H1 (cell line): ENCODE data around the gene DMBT1. TPM values are rescaled to one million over a fixed set of nuclear protein-coding genes. Genes with fewer than 3 reads are reported as not detected.

Source experiments
- CTCF ChIA-PET: fragments of 300-600 bp; sonication (Branson Sonifier 250); formaldehyde crosslinking; loops from one replicate; lab custom pipeline; 2021; ENCODE audit not compliant: partially characterized antibody; lab: Charles Lee
- POLR2A ChIA-PET: fragments of 300-600 bp; sonication (Branson Sonifier 250); formaldehyde crosslinking; loops from one replicate; lab custom pipeline; 2021; ENCODE audit warnings: inconsistent platforms; ENCODE audit not compliant: partially characterized antibody; lab: Charles Lee
- DNase-seq, 2 experiments: peaks; one replicate each; pipeline versions ENCODE4 v3.0.0 to v3.0.0-alpha.2; 2010 to 2022; ENCODE audit warnings: low spot score in 2 of 2, low read depth in 1 of 2, mixed read lengths in 1 of 2
- FAIRE-seq: peaks from 2 replicates; lab custom pipeline; 2011; peaks lifted over from hg19 to GRCh38; lab: Jason Lieb, UNC
- H2AFZ ChIP-seq: 2 replicates; pipeline ENCODE4 v1.8.1; 2012; ENCODE audit warnings: low read length, inconsistent platforms
- H2AK5ac ChIP-seq: 2 replicates; pipeline ENCODE4 v1.6.1; 2013; ENCODE audit warnings: low read depth, low read length
- H2BK120ac ChIP-seq: replicated peaks from 2 replicates; pipeline ENCODE3; 2013; ENCODE audit warnings: low read depth, low read length, inconsistent platforms
- H2BK12ac ChIP-seq: 2 replicates; pipeline ENCODE4 v1.6.1; 2013; ENCODE audit warnings: low read depth, low read length
- H2BK15ac ChIP-seq: 2 replicates; pipeline ENCODE4 v1.6.1; 2013; ENCODE audit warnings: low read length
- H2BK20ac ChIP-seq: 2 replicates; pipeline ENCODE4 v1.6.1; 2013; ENCODE audit warnings: low read length
- H2BK5ac ChIP-seq: 2 replicates; pipeline ENCODE4 v1.6.1; 2013; ENCODE audit warnings: low read depth, low read length
- H3K14ac ChIP-seq: 2 replicates; pipeline ENCODE4 v1.6.1; 2013; ENCODE audit warnings: inconsistent platforms; ENCODE audit not compliant: insufficient read length
- H3K18ac ChIP-seq: 2 replicates; pipeline ENCODE4 v1.6.1; 2013; ENCODE audit warnings: low read length; ENCODE audit errors: extremely low read depth
- H3K23ac ChIP-seq: 2 replicates; pipeline ENCODE4 v1.6.1; 2013; ENCODE audit warnings: inconsistent platforms; ENCODE audit not compliant: insufficient read length
- H3K23me2 ChIP-seq: 2 replicates; pipeline ENCODE4 v1.6.1; 2013; ENCODE audit warnings: low read depth, low read length
- H3K27ac ChIP-seq: 2 replicates; pipeline ENCODE4 v1.6.1; 2011; ENCODE audit warnings: low read depth, low read length, inconsistent platforms
- H3K27me3 ChIP-seq, 4 experiments: replicated peaks in 1 of 4; 1 replicate in 1 of 4; 2 replicates in 3 of 4; pipeline versions ENCODE4 v1.6.1 to v1.8.1; 2011 to 2013; ENCODE audit warnings: low read length in 3 of 4, mild to moderate bottlenecking in 3 of 4, inconsistent platforms in 2 of 4, mixed read lengths in 2 of 4, moderate library complexity in 1 of 4; ENCODE audit not compliant: control insufficient read depth in 3 of 4, insufficient read depth in 3 of 4; ENCODE audit errors: extremely low read depth in 1 of 4
- H3K36me3 ChIP-seq, 4 experiments: 2 replicates each; pipeline versions ENCODE4 v1.6.1 to v1.8.1; 2011 to 2013; ENCODE audit warnings: mild to moderate bottlenecking in 4 of 4, low read length in 3 of 4, moderate library complexity in 2 of 4, control low read depth in 1 of 4, inconsistent platforms in 1 of 4; ENCODE audit not compliant: insufficient read depth in 4 of 4, control insufficient read depth in 2 of 4
- H3K4ac ChIP-seq: replicated peaks from 2 replicates; pipeline ENCODE3; 2013; ENCODE audit warnings: low read length, low read depth, mixed read lengths, inconsistent platforms; ENCODE audit not compliant: insufficient read length
- H3K4me1 ChIP-seq, 4 experiments: replicated peaks in 1 of 4; 1 replicate in 1 of 4; 2 replicates in 3 of 4; pipeline versions ENCODE4 v1.6.1 to v1.8.1; 2011 to 2013; ENCODE audit warnings: low read length in 3 of 4, inconsistent platforms in 2 of 4, mixed read lengths in 1 of 4; ENCODE audit not compliant: insufficient read depth in 4 of 4, control insufficient read depth in 3 of 4
- H3K4me2 ChIP-seq, 2 experiments: 2 replicates each; pipeline versions ENCODE4 v1.6.1 to v1.8.1; 2011 to 2013; ENCODE audit warnings: low read depth in 2 of 2, low read length in 2 of 2, control low read depth in 1 of 2, inconsistent platforms in 1 of 2, mild to moderate bottlenecking in 1 of 2; ENCODE audit not compliant: insufficient read depth in 1 of 2
- H3K4me3 ChIP-seq, 4 experiments: fragments of 200-600, 300-600 bp in 1 of 4; sonication (generic), shearing (Covaris generic), sonication (Bioruptor Twin) in 1 of 4; 2 replicates each; pipeline versions ENCODE4 v1.5.1 to v1.8.1; 2011 to 2016; ENCODE audit warnings: low read length in 4 of 4, low read depth in 3 of 4, control low read depth in 2 of 4, inconsistent platforms in 2 of 4, mild to moderate bottlenecking in 2 of 4, mixed read lengths in 1 of 4, moderate library complexity in 1 of 4; ENCODE audit not compliant: insufficient read depth in 2 of 4; ENCODE audit errors: extremely low read depth in 1 of 4
- H3K56ac ChIP-seq: replicated peaks from 2 replicates; pipeline ENCODE3; 2013; ENCODE audit warnings: low read depth, mild to moderate bottlenecking, mixed read lengths, low read length, inconsistent platforms; ENCODE audit not compliant: insufficient read length
- H3K79me1 ChIP-seq: 2 replicates; pipeline ENCODE4 v1.6.1; 2013; ENCODE audit warnings: low read depth, low read length, control low read depth
- H3K79me2 ChIP-seq, 2 experiments: 2 replicates each; pipeline versions ENCODE4 v1.6.1 to v1.8.1; 2012 to 2013; ENCODE audit warnings: low read length in 2 of 2, mild to moderate bottlenecking in 2 of 2, inconsistent platforms in 1 of 2; ENCODE audit not compliant: insufficient read depth in 2 of 2, control insufficient read depth in 1 of 2
- H3K9ac ChIP-seq, 4 experiments: replicated peaks in 1 of 4; 1 replicate in 1 of 4; 2 replicates in 3 of 4; pipeline versions ENCODE4 v1.6.1 to v1.8.1; 2011 to 2013; ENCODE audit warnings: low read depth in 3 of 4, low read length in 3 of 4, control low read depth in 2 of 4, mild to moderate bottlenecking in 2 of 4, moderate library complexity in 2 of 4, inconsistent platforms in 1 of 4; ENCODE audit errors: extremely low read depth in 1 of 4
- H3K9me3 ChIP-seq, 2 experiments: 2 replicates each; pipeline versions ENCODE4 v1.6.1 to v1.8.1; 2012 to 2013; ENCODE audit warnings: mild to moderate bottlenecking in 2 of 2, moderate library complexity in 2 of 2, control low read depth in 1 of 2, inconsistent platforms in 1 of 2, low read depth in 1 of 2, low read length in 1 of 2, mixed read lengths in 1 of 2; ENCODE audit not compliant: insufficient read depth in 2 of 2
- H4K20me1 ChIP-seq, 2 experiments: replicated peaks in 1 of 2; 2 replicates each; pipeline versions ENCODE3 to v1.8.1; 2011 to 2013; ENCODE audit warnings: inconsistent platforms in 2 of 2, low read length in 2 of 2, mild to moderate bottlenecking in 1 of 2; ENCODE audit not compliant: insufficient read depth in 2 of 2, control insufficient read depth in 1 of 2
- H4K5ac ChIP-seq: 2 replicates; pipeline ENCODE4 v1.6.1; 2013; ENCODE audit warnings: low read length, low read depth, mixed read lengths, inconsistent platforms; ENCODE audit not compliant: insufficient read length
- H4K8ac ChIP-seq: 2 replicates; pipeline ENCODE4 v1.8.0; 2013; ENCODE audit warnings: mild to moderate bottlenecking, moderate library complexity, low read length, inconsistent platforms; ENCODE audit not compliant: insufficient read depth; ENCODE audit errors: extremely low read depth
- H4K91ac ChIP-seq: replicated peaks from 2 replicates; pipeline ENCODE3; 2013; ENCODE audit warnings: low read length, mixed read lengths, inconsistent platforms; ENCODE audit not compliant: insufficient read length
- CBX8 ChIP-seq: fragments of 300-800, 300-1000 bp; sonication (generic); IDR thresholded peaks from 2 replicates; pipeline ENCODE4 v1.7.1; 2016; ENCODE audit warnings: low read depth, low read length, borderline replicate concordance
- EGR1 ChIP-seq: IDR thresholded peaks from 2 replicates; pipeline ENCODE4 v1.6.1; 2011; ENCODE audit warnings: low read depth, low read length, borderline replicate concordance
- MAX ChIP-seq: IDR thresholded peaks from 2 replicates; pipeline ENCODE4 v1.6.1; 2012; ENCODE audit warnings: inconsistent platforms
- WGBS, 2 experiments: shearing (Covaris generic) in 1 of 2; methylation state at CpG; one replicate each; pipeline versions ENCODE4 v1.1.6 to v1.1.7; 2013 to 2015; ENCODE audit warnings: low lambda C conversion rate in 2 of 2, mixed read lengths in 2 of 2, inconsistent platforms in 1 of 2, low coverage in 1 of 2, missing lambda C conversion rate in 1 of 2; ENCODE audit not compliant: insufficient replicate concordance in 2 of 2, insufficient coverage in 1 of 2, insufficient read length in 1 of 2; ENCODE audit errors: extremely low coverage in 1 of 2, missing lambda C conversion rate in 1 of 2; 5-methylcytosine and 5-hydroxymethylcytosine counted together
- polyA plus RNA-seq, 7 experiments: library from polyadenylated mRNA; depleted of rRNA in 3 of 7; stranded (reverse) in 5 of 7; unstranded in 2 of 7; fragments of >200 nt in 5 of 7; fragments of 200-250 nt in 2 of 7; gene quantifications; 1 replicate in 5 of 7; 2 replicates in 1 of 7; 4 replicates in 1 of 7; pipeline versions ENCODE4 v1.2.1 to v1.2.3, GENCODE V29; 2011 to 2013; ENCODE audit warnings: missing spikeins in 2 of 7, mixed read lengths in 2 of 7
- total RNA-seq: library from RNA; stranded (reverse); fragmentation: NEBNext Ultra II Directional; extraction: Animal tissue kit (Norgen Biotek cat#: 25700); gene quantifications from 2 replicates; pipeline ENCODE4 v1.2.1, GENCODE V29; 2021

Gene DMBT1
- total and polyA plus RNA-seq, 2 of the 8 experiments (the other 6 are each of a cell fraction or from before 2014, with no cell fraction given), result 0.03 TPM; not detected in 1

DNA sequence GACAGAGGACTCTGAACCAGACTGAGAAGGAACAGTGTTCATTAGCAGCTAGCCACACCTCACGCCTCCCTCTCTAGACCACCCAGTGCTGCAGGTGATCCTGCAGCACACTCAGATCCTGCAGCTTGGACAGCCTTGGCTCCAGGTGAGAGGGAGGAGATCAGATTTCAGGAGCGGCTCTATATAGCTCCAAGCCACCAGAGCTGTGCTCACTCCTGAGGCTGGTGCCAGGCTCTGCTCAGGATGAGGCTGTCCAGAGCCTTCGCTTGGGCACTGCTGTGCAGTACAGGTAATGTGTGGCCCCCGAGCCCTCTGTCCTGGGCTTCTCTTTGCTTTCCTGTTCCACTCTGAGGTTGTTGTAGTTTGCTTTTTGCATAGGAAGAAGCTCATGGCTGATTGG is 96.7 kb downstream of the DMBT1 start:
- no peak overlapping the region for H3K18ac ChIP-seq
- H2BK15ac ChIP-seq, result no peak overlapping the region
- WGBS, 2 experiments, result 68% methylated on average over 4 of the region's 4 CpGs; no CpG with 5 or more reads in 1 of the 2 experiments
- no peak overlapping the region for H2BK20ac ChIP-seq
- no peak overlapping the region for H3K14ac ChIP-seq
- no peak overlapping the region for H2AFZ ChIP-seq
- DNase-seq, result no peak
- H2BK120ac ChIP-seq, result no peak overlapping the region
- H4K91ac ChIP-seq, result no peak overlapping the region
- no peak overlapping the region for H4K8ac ChIP-seq
- TF ChIP-seq EGR1 (no peak), MAX (no peak), CBX8 (no peak)
- TF ChIP-seq, all 59 proteins: peak for 0
- Histone ChIP-seq H2BK12ac (no peak overlapping the region), H3K27me3 (no peaks in the 10 kb centered on the region), H4K5ac (no peak overlapping the region), H3K36me3 (no peaks in the 10 kb centered on the region), H3K9ac (no peak overlapping the region), H4K20me1 (no peaks in the 10 kb centered on the region), H3K4ac (no peak overlapping the region), H3K27ac (no peak overlapping the region), H3K4me3 (no peak overlapping the region), H2BK5ac (no peak overlapping the region), H3K23ac (no peak overlapping the region), H3K4me1 (no peaks in the 10 kb centered on the region), H3K23me2 (no peaks in the 10 kb centered on the region), H3K56ac (no peak overlapping the region), H3K79me2 (no peaks in the 10 kb centered on the region), H3K9me3 (no peaks in the 10 kb centered on the region), H3K79me1 (no peaks in the 10 kb centered on the region), H2AK5ac (no peak overlapping the region), H3K4me2 (no peak overlapping the region)
- no peak for FAIRE-seq
- CTCF ChIA-PET, result interaction anchor here (0.6 to 4.9 kb wide), 3 partner anchors 8 to 394 kb away, joined by 3 to 39 read pairs (median 4); no protein-coding TSS in a partner anchor
- POLR2A ChIA-PET, result no interaction called here
